Measurements from ENCODE around the gene NPLOC4.

- TF ChIP-seq EP300 (IDR thresholded peaks at IDR 0.05; ENCODE audit: borderline replicate concordance in 1 of 2, low read depth in 2 of 2, low read length in 2 of 2): no peak
- TF ChIP-seq ATF2 (IDR thresholded peaks at IDR 0.05; ENCODE audit: low read length): no peak
- no peak for TF ChIP-seq POLR2AphosphoS5 (IDR thresholded peaks at IDR 0.05; ENCODE audit: low read depth, low read length)
- no peak for TF ChIP-seq ASH2L (IDR thresholded peaks at IDR 0.05; ENCODE audit: low read length)
- TF ChIP-seq CEBPB (IDR thresholded peaks at IDR 0.05; ENCODE audit: low read depth, low read length): no peak
- TF ChIP-seq POLR2A (IDR thresholded peaks at IDR 0.05; ENCODE audit: control extremely low read depth in 1 of 2, low read depth in 2 of 2, low read length in 2 of 2): no peak
- TF ChIP-seq CTCF (IDR thresholded peaks at IDR 0.05; ENCODE audit: control extremely low read depth in 1 of 3, insufficient read depth in 1 of 3, low read depth in 1 of 3, low read length in 3 of 3): no peak
- TF ChIP-seq MAX (IDR thresholded peaks at IDR 0.05): no peak
- TF ChIP-seq HDAC6 (IDR thresholded peaks at IDR 0.05; ENCODE audit: low read depth, low read length): no peak
- TF ChIP-seq TBP (IDR thresholded peaks at IDR 0.05; ENCODE audit: low read depth, low read length): no peak
These were observed 120.5 kb downstream of the NPLOC4 start for GRCh38 chr17:81516439-81516838.

Measured in H1 (cell line).